Activated CD8-positive, alpha-beta memory T cell treated with anti-CD3 and anti-CD28 coated beads, Interleukin-2, amount 50 U/mL, for 24 hours (primary cell): ENCODE data around the gene CHN2.

ENCODE experiments used
- DNase-seq: peaks from one replicate; pipeline ENCODE4 v3.0.0-alpha.2; 2020; ENCODE audit errors: extremely low read depth

CHN2 gene

GRCh38 chr7:29284696-29285443 is 90.3 kb downstream of the CHN2 start:
- no peak for DNase-seq

GRCh38 chr7:29285444-29285793 is 90.8 kb downstream of the CHN2 start:
- peak; percentile 43 for DNase-seq

GRCh38 chr7:29285861-29286260 is 91.3 kb downstream of the CHN2 start:
- DNase-seq, result no peak

- DNase-seq, result no peak
Observed at GRCh38 chr7:29287366-29287765, 92.8 kb downstream of the CHN2 start.

- DNase-seq, result no peak
Observed at GRCh38 chr7:29288181-29289091, 93.9 kb downstream of the CHN2 start.

- no peak for DNase-seq
Observed at GRCh38 chr7:29289156-29290021, 94.8 kb downstream of the CHN2 start.

- DNase-seq, result no peak
Observed at GRCh38 chr7:29290829-29291228, 96.3 kb downstream of the CHN2 start.

- no peak for DNase-seq
Observed at GRCh38 chr7:29291723-29292618, 97.4 kb downstream of the CHN2 start.

- no peak for DNase-seq
Observed at GRCh38 chr7:29292886-29293658, 98.5 kb downstream of the CHN2 start.

GRCh38 chr7:29296421-29296820 is 101.8 kb downstream of the CHN2 start:
- no peak for DNase-seq

- no peak for DNase-seq
Observed at GRCh38 chr7:29297194-29297890, 102.8 kb downstream of the CHN2 start.

- no peak for DNase-seq
Observed at GRCh38 chr7:29299086-29299485, 104.5 kb downstream of the CHN2 start.

GRCh38 chr7:29300026-29300480 is 105.5 kb downstream of the CHN2 start:
- no peak for DNase-seq

- DNase-seq, result no peak
Observed at GRCh38 chr7:29300649-29301048, 106.1 kb downstream of the CHN2 start.

- no peak for DNase-seq
Observed at GRCh38 chr7:29302666-29303395, 108.3 kb downstream of the CHN2 start.

GRCh38 chr7:29304756-29305155 is 110.2 kb downstream of the CHN2 start:
- DNase-seq, result no peak

GRCh38 chr7:29306319-29306991 is 111.9 kb downstream of the CHN2 start:
- DNase-seq, result no peak

GRCh38 chr7:29308424-29308823 is 113.8 kb downstream of the CHN2 start:
- DNase-seq, result no peak
